GM06990 (cell line): ENCODE measurements around the gene SRRM4.

Experiments used
- DNase-seq: peaks from one replicate; pipeline ENCODE4 v3.0.0-alpha.2; 2011; ENCODE audit not compliant: insufficient read length; ENCODE audit errors: extremely low read depth
- H3K27me3 ChIP-seq: replicated peaks from 2 replicates; pipeline ENCODE4 v1.6.0; 2011; ENCODE audit warnings: low read length; ENCODE audit not compliant: control insufficient read depth, insufficient read depth
- H3K36me3 ChIP-seq: 2 replicates; pipeline ENCODE4 v1.5.1; 2011; ENCODE audit warnings: low read length; ENCODE audit not compliant: control insufficient read depth, insufficient read depth
- H3K4me3 ChIP-seq: replicated peaks from 2 replicates; pipeline ENCODE4 v1.5.1; 2011; ENCODE audit warnings: low read depth, mild to moderate bottlenecking, control low read depth, low read length
- CTCF ChIP-seq: IDR thresholded peaks from 2 replicates; pipeline ENCODE4 v1.5.1; 2011; ENCODE audit warnings: low read length, control low read depth, mild to moderate bottlenecking, inconsistent platforms; ENCODE audit not compliant: insufficient read depth, poor library complexity, severe bottlenecking

The SRRM4 gene

DNA sequence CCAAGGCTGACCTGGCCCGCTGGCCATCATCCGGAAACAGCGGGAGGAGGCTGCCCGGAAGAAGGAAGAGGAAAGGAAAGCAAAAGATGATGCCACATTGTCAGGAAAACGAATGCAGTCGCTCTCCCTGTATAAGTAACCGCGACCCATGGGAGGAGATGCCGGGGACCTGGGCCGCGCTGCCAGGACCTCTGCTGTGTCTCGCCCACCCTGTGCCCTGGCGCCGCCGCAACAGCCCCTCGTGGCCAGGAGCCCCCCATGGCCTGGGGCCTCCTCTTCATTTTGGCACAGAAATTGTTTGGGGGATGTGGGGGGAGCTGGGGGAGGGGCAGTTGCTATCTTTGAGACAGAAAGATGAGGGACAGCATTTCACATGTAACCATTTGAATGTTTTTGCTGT is 213.9 kb downstream of the SRRM4 start:
- H3K4me3 ChIP-seq: no peak overlapping the region
- no peaks in the 10 kb centered on the region for H3K36me3 ChIP-seq
- TF ChIP-seq CTCF: no peak
- no peaks in the 10 kb centered on the region; the same call in 1 of the 2 replicates for H3K27me3 ChIP-seq
- no peak for DNase-seq

DNA sequence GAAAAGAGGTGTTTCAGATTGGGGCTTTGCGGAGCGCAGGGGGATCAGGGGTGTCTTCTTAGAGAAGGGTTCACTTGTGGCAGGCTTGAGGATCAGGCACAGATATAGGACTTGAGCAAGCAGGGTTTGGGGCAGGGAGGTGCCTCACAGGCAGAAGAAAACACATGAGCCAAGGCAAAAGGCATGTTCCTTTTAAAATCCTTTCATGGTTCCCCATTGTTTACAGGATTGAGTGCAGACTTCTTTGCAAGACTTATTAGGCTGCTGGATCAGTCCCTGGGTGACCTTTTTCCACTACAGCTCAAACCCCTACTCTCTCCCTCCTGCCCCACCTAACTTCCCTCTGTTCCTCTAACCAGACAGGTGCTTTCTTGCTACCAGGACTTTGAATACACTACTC is 217.1 kb downstream of the SRRM4 start:
- H3K27me3 ChIP-seq: no peaks in the 10 kb centered on the region
- no peaks in the 10 kb centered on the region for H3K36me3 ChIP-seq
- TF ChIP-seq CTCF: no peak
- no peak for DNase-seq
- H3K4me3 ChIP-seq: no peak overlapping the region

- Histone ChIP-seq H3K27me3 (no peaks in the 10 kb centered on the region), H3K4me3 (no peak overlapping the region), H3K36me3 (no peaks in the 10 kb centered on the region)
- TF ChIP-seq CTCF: no peak
- DNase-seq: no peak
Measured at GRCh38 chr12:119200601-119201000, 219.3 kb downstream of the SRRM4 start.

DNA sequence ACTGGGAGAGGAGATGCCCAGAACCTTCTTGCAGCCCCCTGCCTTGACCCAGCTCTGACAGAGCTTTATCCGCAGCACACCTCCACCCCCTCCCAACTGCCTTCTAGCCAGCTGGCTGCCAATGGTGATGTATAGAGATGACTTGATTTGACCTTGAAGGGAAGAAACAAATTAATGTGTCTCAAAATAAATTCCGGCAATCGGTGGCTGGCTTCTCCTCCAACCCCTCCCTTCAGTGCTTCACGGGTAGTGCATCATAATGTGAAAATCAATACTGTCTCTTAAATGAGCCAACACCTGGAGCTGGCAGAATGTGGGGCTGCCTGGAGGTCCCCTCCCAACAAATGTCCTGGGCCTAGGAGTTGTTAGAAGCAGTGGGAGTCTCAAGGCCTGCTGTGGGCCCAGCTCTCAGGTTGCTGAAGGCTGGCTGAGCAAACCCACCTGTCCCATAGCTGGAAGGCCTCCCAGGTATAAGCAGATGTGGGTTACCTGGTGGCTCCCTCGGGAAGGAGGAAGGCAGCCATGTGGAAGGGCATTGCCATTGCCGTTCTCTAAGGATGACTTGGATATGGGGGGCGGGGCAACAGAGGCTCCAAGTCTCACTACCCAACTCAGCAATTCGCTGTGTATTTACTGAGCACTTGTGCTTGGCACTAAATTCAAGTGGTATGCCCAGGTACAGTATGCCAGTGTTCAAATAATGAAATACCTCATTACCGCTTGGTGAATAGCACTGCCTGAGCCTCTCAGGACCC is 220.6 kb downstream of the SRRM4 start:
- Histone ChIP-seq H3K27me3 (no peaks in the 10 kb centered on the region), H3K36me3 (no peaks in the 10 kb centered on the region), H3K4me3 (no peak overlapping the region)
- DNase-seq: no peak
- no peak for TF ChIP-seq CTCF

GRCh38 chr12:119202544-119202943 is 221.2 kb downstream of the SRRM4 start:
- Histone ChIP-seq H3K27me3 (no peaks in the 10 kb centered on the region), H3K36me3 (no peaks in the 10 kb centered on the region), H3K4me3 (no peak overlapping the region)
- no peak for TF ChIP-seq CTCF
- DNase-seq: no peak

GRCh38 chr12:119204131-119204530 is 222.8 kb downstream of the SRRM4 start:
- Histone ChIP-seq H3K36me3 (no peaks in the 10 kb centered on the region), H3K27me3 (no peaks in the 10 kb centered on the region), H3K4me3 (no peak overlapping the region)
- DNase-seq: no peak
- TF ChIP-seq CTCF: no peak
